K562 (cell line): ENCODE measurements around the gene PTOV1. TPM values are rescaled to one million over a fixed set of nuclear protein-coding genes. Genes with fewer than 3 reads are reported as not detected.

Experiments
- BRCA1 ChIP-seq, 2 experiments: fragments of 450-650 bp in 1 of 2; sonication (generic) in 1 of 2; formaldehyde crosslinking in 1 of 2; IDR thresholded peaks; 2 replicates each; pipeline versions ENCODE4 v1.5.0 to v1.6.1; 2017 to 2020; ENCODE audit warnings: mild to moderate bottlenecking in 1 of 2, missing genetic modification reagents in 1 of 2
- CBX8 ChIP-seq: fragments of 200-600 bp; sonication (generic); IDR thresholded peaks from 2 replicates; pipeline ENCODE4 v1.6.1; 2012; ENCODE audit warnings: borderline replicate concordance, mixed run types, low read depth, mild to moderate bottlenecking, moderate library complexity, mixed read lengths, low read length, control low read depth, inconsistent platforms; ENCODE audit not compliant: poor library complexity, severe bottlenecking; ENCODE audit errors: extremely low read depth
- EP400 ChIP-seq: fragments of 450-650 bp; IDR thresholded peaks from 2 replicates; pipeline ENCODE4 v1.6.1; 2017; ENCODE audit warnings: antibody characterized with exemption, mild to moderate bottlenecking, moderate library complexity
- FOXJ2 ChIP-seq: fragments of 200-800 bp; sonication (Bioruptor generic); IDR thresholded peaks from 2 replicates; pipeline ENCODE4 v1.6.1; 2016; ENCODE audit warnings: missing genetic modification characterization, missing compliant biosample characterization
- HDAC3 ChIP-seq: fragments of 450-650 bp; IDR thresholded peaks from 2 replicates; pipeline ENCODE4 v1.6.1; 2018; ENCODE audit warnings: borderline replicate concordance, mild to moderate bottlenecking, moderate library complexity; ENCODE audit not compliant: partially characterized antibody
- KHSRP ChIP-seq: fragments of 450-650 bp; IDR thresholded peaks from 2 replicates; pipeline ENCODE4 v1.6.1; 2017
- MAFF ChIP-seq: IDR thresholded peaks from 2 replicates; pipeline ENCODE4 v1.6.1; 2012; ENCODE audit warnings: low read length, improper control_type of control experiment
- MXI1 ChIP-seq: IDR thresholded peaks from 2 replicates; pipeline ENCODE4 v1.6.1; 2011; ENCODE audit warnings: low read depth, mild to moderate bottlenecking, improper control_type of control experiment, low read length
- NCOA4 ChIP-seq: fragments of 450-650 bp; IDR thresholded peaks from 2 replicates; pipeline ENCODE4 v1.6.1; 2018; ENCODE audit warnings: mild to moderate bottlenecking; ENCODE audit not compliant: partially characterized antibody
- NFXL1 ChIP-seq: fragments of 450-650 bp; formaldehyde crosslinking; IDR thresholded peaks from 2 replicates; pipeline ENCODE4 v1.4.0; 2021; ENCODE audit warnings: mild to moderate bottlenecking
- SMARCC2 ChIP-seq: fragments of 450-650 bp; IDR thresholded peaks from 2 replicates; pipeline ENCODE4 v1.6.1; 2017; ENCODE audit warnings: antibody characterized with exemption, moderate library complexity, mild to moderate bottlenecking, low read depth
- STAG1 ChIP-seq: sonication (generic); formaldehyde crosslinking; IDR thresholded peaks from 2 replicates; pipeline ENCODE4 v1.5.0; 2020; ENCODE audit warnings: missing genetic modification reagents, borderline replicate concordance
- TEAD2 ChIP-seq: fragments of 450-650 bp; IDR thresholded peaks from 2 replicates; pipeline ENCODE4 v1.6.1; 2016; ENCODE audit warnings: missing genetic modification characterization, control low read depth, missing compliant biosample characterization
- TRIM28 ChIP-seq: fragments of 450-650 bp; IDR thresholded peaks from 2 replicates; pipeline ENCODE4 v1.6.1; 2017
- ZC3H4 ChIP-seq: sonication (generic); formaldehyde crosslinking; IDR thresholded peaks from 2 replicates; pipeline ENCODE4 v1.9.0; 2021; ENCODE audit warnings: missing genetic modification reagents, borderline replicate concordance
- ZNF668 ChIP-seq: fragments of 250-450 bp; sonication (Bioruptor Pico); IDR thresholded peaks from 2 replicates; pipeline ENCODE4 v1.8.0; 2022; ENCODE audit warnings: mild to moderate bottlenecking, inconsistent platforms
- polyA plus RNA-seq, 8 experiments: library from polyadenylated mRNA; depleted of rRNA in 4 of 8; stranded (reverse) in 5 of 8; unstranded in 3 of 8; fragments of >200 nt; fragmentation: Nextera tagmentation in 2 of 8; fragmentation: Illumina TruSeq in 1 of 8; extraction: Ambion mirVana in 2 of 8; extraction: Trizol in 1 of 8; gene quantifications; 2 replicates each; pipeline versions ENCODE4 v1.2.1 to v1.2.3, GENCODE V29; 2011 to 2014; ENCODE audit warnings: inconsistent platforms in 1 of 8, missing spikeins in 1 of 8
- total RNA-seq, 7 experiments: library from RNA; depleted of rRNA in 6 of 7; stranded (reverse); fragments of >200 nt in 6 of 7; fragmentation: Illumina TruSeq in 2 of 7; extraction: Trizol in 2 of 7; gene quantifications; 2 replicates each; pipeline versions ENCODE4 v1.2.1 to v1.2.3, GENCODE V29; 2011 to 2021; ENCODE audit warnings: low replicate concordance in 1 of 7
- TF ChIP-seq, protein P1 (sequence below): fragments of 250-450 bp; sonication (Bioruptor Pico); IDR thresholded peaks from 2 replicates; pipeline ENCODE4 v1.5.0; 2021
- TF ChIP-seq, protein P2 (sequence below), 2 experiments: fragments of 200-800 bp in 1 of 2; sonication (Bioruptor generic) in 1 of 2; sonication (generic) in 1 of 2; formaldehyde crosslinking in 1 of 2; IDR thresholded peaks in 1 of 2; conservative IDR thresholded peaks in 1 of 2; 2 replicates each; pipeline versions ENCODE4 v1.5.0 to v1.6.1; 2016 to 2020; ENCODE audit warnings: missing compliant biosample characterization in 1 of 2, missing genetic modification characterization in 1 of 2, missing genetic modification reagents in 1 of 2
- TF ChIP-seq, protein P3 (sequence below): sonication (generic); formaldehyde crosslinking; IDR thresholded peaks from 2 replicates; pipeline ENCODE4 v1.8.1; 2023; ENCODE audit warnings: mild to moderate bottlenecking, missing genetic modification reagents
- TF ChIP-seq, protein P4 (sequence below): IDR thresholded peaks from 3 replicates; pipeline ENCODE4 v1.6.1; 2011; ENCODE audit warnings: borderline replicate concordance, mild to moderate bottlenecking, moderate library complexity; ENCODE audit not compliant: insufficient read length; ENCODE audit errors: extremely low read depth

PTOV1 gene
- total and polyA plus RNA-seq, 9 of the 15 experiments (the other 6 are each of a cell fraction or from before 2014, with no cell fraction given): 4.9 to 169 (median 43.5) TPM

DNA sequence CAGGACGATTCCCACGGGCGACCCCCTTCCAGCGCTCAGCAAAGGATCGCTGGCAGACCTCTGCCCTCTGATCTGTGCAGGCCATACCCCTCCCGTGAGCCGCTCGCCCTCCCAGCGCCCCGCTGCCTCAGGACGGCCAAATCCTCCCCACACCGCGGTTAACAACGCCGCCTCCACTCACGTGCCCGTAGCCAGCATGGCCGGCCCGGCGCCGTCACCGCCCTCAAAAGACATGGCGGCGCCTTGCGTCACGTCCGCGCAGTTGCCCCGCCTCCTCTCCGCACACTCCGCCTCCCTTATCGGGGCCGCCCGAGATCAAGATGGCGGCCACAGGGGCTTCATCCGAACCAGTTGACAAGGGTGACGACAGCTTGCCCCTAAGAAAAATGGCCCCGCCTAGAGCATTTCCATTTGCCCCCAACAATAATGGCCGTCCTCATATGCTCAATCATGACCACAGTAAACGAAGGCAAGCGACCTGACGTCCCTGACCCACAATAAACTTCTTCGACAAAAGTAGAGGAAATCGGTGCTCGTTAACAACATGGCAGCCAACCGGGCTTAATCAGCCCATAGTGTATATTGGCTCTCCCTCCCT is 25.6 kb downstream of the PTOV1 start (continued):
- TF ChIP-seq, protein P1, sequence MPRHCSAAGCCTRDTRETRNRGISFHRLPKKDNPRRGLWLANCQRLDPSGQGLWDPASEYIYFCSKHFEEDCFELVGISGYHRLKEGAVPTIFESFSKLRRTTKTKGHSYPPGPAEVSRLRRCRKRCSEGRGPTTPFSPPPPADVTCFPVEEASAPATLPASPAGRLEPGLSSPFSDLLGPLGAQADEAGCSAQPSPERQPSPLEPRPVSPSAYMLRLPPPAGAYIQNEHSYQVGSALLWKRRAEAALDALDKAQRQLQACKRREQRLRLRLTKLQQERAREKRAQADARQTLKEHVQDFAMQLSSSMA (CRISPR knock-in tag): no peak
- TF ChIP-seq, protein P2, sequence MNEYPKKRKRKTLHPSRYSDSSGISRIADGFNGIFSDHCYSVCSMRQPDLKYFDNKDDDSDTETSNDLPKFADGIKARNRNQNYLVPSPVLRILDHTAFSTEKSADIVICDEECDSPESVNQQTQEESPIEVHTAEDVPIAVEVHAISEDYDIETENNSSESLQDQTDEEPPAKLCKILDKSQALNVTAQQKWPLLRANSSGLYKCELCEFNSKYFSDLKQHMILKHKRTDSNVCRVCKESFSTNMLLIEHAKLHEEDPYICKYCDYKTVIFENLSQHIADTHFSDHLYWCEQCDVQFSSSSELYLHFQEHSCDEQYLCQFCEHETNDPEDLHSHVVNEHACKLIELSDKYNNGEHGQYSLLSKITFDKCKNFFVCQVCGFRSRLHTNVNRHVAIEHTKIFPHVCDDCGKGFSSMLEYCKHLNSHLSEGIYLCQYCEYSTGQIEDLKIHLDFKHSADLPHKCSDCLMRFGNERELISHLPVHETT (CRISPR knock-in tag; conservative IDR thresholded peaks at IDR 0.05 in 1 of 2, IDR thresholded peaks at IDR 0.05 in 1 of 2): peak in 1 of 2 experiments; percentile 90; a peak in 2 of 4 replicates
- TF ChIP-seq, protein P3, sequence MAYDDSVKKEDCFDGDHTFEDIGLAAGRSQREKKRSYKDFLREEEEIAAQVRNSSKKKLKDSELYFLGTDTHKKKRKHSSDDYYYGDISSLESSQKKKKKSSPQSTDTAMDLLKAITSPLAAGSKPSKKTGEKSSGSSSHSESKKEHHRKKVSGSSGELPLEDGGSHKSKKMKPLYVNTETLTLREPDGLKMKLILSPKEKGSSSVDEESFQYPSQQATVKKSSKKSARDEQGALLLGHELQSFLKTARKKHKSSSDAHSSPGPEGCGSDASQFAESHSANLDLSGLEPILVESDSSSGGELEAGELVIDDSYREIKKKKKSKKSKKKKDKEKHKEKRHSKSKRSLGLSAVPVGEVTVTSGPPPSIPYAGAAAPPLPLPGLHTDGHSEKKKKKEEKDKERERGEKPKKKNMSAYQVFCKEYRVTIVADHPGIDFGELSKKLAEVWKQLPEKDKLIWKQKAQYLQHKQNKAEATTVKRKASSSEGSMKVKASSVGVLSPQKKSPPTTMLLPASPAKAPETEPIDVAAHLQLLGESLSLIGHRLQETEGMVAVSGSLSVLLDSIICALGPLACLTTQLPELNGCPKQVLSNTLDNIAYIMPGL: 0 out of 2 replicates have a peak, but pooled peaks have one; percentile 62
- no peak for TF ChIP-seq BRCA1 (IDR thresholded peaks at IDR 0.05)
- TF ChIP-seq BRCA1 (CRISPR knock-in tag; IDR thresholded peaks at IDR 0.05): no peak
- TF ChIP-seq MXI1: peak; percentile 78; the same call in 1 of the 2 replicates
- no peak for TF ChIP-seq NFXL1 (CRISPR knock-in tag)
- peak; percentile 3; the same call in 1 of the 2 replicates for TF ChIP-seq MAFF
- TF ChIP-seq FOXJ2: no peak
- peak; percentile 69 for TF ChIP-seq EP400
- no peak for TF ChIP-seq KHSRP
- TF ChIP-seq NCOA4: no peak
- TF ChIP-seq SMARCC2: no peak
- TF ChIP-seq ZNF668 (CRISPR knock-in tag): no peak
- TF ChIP-seq TEAD2 (tag): no peak
- TF ChIP-seq CBX8: no peak
- TF ChIP-seq ZC3H4 (CRISPR knock-in tag): no peak; the same call in 1 of the 2 replicates
- TF ChIP-seq TRIM28: no peak
- no peak for TF ChIP-seq HDAC3
- TF ChIP-seq STAG1 (CRISPR knock-in tag): no peak
- TF ChIP-seq, protein P4, sequence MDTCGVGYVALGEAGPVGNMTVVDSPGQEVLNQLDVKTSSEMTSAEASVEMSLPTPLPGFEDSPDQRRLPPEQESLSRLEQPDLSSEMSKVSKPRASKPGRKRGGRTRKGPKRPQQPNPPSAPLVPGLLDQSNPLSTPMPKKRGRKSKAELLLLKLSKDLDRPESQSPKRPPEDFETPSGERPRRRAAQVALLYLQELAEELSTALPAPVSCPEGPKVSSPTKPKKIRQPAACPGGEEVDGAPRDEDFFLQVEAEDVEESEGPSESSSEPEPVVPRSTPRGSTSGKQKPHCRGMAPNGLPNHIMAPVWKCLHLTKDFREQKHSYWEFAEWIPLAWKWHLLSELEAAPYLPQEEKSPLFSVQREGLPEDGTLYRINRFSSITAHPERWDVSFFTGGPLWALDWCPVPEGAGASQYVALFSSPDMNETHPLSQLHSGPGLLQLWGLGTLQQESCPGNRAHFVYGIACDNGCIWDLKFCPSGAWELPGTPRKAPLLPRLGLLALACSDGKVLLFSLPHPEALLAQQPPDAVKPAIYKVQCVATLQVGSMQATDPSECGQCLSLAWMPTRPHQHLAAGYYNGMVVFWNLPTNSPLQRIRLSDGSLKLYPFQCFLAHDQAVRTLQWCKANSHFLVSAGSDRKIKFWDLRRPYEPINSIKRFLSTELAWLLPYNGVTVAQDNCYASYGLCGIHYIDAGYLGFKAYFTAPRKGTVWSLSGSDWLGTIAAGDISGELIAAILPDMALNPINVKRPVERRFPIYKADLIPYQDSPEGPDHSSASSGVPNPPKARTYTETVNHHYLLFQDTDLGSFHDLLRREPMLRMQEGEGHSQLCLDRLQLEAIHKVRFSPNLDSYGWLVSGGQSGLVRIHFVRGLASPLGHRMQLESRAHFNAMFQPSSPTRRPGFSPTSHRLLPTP: no peak
